Activated gamma-delta T cell treated with anti-CD3 and anti-CD28 coated beads, Interleukin-2, amount 50 U/mL, for 16 hours (primary cell): ENCODE results near the gene LRIT1.
"Not testable (repeated sequence)": the region's sequence is repeated elsewhere in the genome, so short reads cannot be mapped to it uniquely, and the experiment has no call there.

Experiments
- DNase-seq: peaks from one replicate; pipeline ENCODE4 v3.0.0-alpha.2; 2020; ENCODE audit warnings: low read depth

Gene LRIT1, protein sequence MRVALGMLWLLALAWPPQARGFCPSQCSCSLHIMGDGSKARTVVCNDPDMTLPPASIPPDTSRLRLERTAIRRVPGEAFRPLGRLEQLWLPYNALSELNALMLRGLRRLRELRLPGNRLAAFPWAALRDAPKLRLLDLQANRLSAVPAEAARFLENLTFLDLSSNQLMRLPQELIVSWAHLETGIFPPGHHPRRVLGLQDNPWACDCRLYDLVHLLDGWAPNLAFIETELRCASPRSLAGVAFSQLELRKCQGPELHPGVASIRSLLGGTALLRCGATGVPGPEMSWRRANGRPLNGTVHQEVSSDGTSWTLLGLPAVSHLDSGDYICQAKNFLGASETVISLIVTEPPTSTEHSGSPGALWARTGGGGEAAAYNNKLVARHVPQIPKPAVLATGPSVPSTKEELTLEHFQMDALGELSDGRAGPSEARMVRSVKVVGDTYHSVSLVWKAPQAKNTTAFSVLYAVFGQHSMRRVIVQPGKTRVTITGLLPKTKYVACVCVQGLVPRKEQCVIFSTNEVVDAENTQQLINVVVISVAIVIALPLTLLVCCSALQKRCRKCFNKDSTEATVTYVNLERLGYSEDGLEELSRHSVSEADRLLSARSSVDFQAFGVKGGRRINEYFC

DNA sequence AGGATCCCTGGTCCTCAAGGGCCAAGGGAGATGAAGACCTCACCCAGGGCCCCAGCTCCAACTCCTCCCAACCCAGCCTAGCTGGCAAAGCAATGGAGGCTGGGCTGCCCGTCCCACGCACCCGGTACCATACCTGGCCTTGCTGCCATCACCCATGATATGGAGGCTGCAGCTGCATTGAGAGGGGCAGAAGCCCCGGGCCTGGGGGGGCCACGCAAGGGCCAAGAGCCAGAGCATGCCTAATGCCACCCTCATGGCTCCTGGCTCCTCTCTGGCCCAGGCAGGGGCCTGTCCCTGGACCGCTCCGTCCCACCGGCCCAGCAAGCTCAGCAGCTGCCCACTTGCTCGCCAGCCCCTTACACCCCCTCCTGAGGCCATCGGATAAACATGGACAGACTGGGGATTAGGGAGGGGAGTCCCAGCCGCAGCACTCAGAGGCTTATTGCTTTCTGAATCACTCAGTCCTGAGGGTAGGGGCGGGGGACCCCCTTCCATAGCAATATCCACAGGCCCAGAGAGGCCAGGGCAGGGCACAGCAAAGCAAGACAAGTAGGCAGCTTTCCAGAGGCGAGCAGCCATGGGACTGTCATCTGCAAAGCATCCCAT, at the start of gene LRIT1:
LRIT1 (minus strand) TSS at position 362 of the 606 bp plus-strand sequence; CDS start at position 255, 107 bp downstream.
- no peak for DNase-seq

DNA sequence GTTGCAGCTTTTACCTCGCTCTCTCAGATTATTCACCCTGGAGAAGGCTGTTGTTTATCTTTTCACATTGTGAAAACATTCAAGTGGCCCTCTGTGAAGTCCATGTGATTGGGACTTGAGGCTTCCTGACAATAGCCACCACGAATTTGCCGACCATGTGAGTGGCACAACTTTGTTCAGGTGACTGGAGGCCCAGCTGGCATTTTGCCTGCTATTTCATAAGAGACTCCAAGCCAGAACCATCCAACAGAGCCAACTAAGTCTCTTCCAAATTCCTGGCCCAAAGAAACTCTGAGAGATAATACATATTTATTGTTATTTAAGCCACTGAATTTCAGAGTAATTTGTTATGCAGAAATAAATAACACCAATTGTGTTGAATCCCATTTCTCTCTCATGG, 48.9 kb upstream of the LRIT1 start:
- no peak for DNase-seq

DNA sequence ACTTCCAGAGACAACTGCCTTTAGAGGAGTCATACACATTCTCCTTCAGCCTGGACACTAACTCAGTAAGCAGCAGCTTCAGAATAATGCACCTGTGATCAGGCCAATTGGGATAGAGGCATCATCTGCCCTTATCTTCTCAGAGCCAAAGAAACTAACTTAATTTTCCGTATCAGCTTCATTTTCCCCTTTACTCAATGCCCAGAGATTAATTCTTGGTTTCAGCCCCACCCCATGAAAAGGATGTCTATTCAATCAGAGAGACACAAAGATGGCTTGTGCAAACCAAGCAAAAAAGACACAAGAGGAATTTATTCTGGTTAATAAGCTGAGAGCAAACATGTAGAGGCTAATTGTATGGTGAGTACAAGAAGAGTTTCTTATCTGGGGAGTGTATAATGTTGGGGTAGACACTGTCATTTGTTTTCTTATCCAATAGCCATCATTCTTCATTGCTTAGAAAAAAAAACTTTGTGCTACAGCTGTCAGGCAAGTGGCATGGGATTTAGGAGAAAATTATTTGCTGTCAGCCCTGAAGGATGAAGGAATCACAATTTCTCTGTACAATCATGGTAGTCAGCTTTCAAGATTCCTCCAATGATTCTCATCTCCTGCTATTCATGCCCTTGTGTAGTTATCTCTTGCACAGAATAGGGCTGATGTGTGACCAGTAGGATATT, 48.3 kb upstream of the LRIT1 start:
- DNase-seq = no peak

DNA sequence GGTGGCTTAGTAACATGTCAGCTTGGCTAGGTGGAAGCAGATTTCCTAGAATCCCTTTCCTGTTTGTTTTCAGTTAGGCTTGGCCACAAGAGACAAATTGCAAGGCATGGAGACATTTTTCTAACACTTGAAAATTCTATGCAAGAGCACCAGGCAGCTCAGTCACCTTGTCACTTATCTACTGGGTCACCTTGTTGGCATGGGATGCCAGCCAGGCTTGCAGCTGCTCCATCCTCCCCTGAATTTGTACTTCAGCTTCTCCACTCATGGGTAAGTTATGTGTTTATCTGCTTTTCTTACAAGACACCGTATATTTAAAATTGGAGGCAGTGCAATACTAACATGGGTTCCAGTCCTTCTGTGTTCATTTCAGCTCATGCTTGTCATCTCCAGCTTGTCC, 46.8 kb upstream of the LRIT1 start:
- no peak for DNase-seq

DNA sequence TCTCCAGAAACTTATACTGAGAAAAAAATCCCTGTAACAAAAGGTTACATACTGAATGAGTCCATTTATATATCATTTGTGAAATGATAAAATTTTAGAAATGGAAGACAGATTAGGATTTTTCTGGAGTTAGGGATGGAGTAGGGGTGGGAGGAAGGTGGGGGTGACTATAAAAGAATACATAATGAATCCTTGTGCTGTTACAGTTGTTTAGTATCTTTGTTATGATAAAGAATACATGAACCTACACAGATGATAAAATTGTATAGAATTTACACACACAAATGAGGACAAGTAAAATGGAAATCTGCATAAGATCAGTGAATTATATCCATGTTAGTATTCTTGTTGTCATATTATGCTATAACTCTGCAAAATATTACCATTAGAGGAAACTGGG, 45.3 kb upstream of the LRIT1 start:
- no peak for DNase-seq

DNA sequence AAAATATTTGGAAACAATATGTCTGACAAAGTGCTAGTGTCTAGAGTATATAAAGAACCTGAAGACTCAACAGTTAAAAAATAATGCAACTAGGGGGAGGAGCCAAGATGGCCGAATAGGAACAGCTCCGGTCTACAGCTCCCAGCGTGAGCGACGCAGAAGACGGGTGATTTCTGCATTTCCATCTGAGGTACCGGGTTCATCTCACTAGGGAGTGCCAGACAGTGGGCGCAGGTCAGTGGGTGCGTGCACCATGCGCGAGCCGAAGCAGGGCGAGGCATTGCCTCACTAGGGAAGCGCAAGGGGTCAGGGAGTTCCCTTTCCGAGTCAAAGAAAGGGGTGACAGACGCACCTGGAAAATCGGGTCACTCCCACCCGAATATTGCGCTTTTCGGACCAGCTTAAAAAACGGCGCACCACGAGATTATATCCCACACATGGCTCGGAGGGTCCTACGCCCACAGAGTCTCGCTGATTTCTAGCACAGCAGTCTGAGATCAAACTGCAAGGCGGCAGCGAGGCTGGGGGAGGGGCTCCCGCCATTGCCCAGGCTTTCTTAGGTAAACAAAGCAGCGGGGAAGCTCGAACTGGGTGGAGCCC, 38.6 kb upstream of the LRIT1 start:
- DNase-seq = not testable (repeated sequence)

DNA sequence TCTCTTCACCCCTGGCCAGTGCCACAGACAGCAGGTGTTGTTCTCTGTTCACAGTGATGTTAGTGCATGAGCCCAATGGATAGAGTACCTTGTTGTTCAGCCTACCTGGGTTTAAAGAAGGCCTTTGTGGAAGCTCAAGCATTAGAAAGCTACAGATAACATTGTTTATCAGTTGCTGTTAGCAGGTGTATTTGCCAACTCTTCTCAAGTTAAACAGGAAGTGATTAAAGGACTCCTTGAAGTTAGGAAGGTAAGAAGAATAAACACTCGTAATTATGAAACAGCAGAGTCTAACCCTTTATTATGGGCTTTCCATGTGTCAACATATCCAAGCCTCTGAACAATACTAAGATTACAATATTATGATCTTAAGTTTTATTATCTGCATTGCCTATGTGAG, 29.4 kb upstream of the LRIT1 start:
- DNase-seq = no peak

DNA sequence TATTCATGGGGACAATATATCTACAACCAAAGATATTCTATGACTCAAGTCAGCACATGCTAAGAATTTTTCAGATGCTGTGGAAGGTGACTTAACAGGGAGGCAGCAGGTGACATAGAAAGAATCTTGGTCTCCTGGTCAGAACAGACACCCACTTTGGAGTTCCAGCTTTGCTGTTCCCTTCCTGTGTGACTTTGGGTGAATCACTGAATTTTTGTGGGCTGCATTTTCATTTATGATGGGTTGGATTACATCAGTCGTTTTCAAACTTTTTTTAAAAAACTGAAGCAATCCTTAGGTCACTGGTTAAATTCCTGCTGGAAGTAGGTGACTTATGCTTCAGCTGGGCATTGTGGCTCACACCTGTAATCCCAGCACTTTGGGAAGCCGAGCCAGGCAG, 28.4 kb upstream of the LRIT1 start:
- DNase-seq = no peak

DNA sequence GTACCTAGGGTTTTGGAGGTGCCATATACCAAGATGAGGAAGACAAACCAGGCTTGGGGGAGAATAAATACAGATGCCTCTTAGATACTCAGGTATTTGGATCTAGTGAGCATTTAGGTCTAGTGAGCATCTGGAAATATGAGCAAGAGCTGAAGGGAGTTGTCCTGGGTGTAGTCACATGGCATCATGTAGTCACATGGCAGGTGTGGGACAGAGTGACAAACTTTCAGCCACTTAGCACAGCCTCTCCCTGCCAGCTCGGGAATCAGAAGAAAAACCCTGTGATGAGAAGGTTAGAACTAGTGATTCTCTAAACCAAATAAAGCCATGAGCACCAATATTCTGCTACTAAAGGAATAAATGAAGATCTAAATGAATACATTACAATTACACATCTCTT, 27.8 kb upstream of the LRIT1 start:
- DNase-seq = no peak

DNA sequence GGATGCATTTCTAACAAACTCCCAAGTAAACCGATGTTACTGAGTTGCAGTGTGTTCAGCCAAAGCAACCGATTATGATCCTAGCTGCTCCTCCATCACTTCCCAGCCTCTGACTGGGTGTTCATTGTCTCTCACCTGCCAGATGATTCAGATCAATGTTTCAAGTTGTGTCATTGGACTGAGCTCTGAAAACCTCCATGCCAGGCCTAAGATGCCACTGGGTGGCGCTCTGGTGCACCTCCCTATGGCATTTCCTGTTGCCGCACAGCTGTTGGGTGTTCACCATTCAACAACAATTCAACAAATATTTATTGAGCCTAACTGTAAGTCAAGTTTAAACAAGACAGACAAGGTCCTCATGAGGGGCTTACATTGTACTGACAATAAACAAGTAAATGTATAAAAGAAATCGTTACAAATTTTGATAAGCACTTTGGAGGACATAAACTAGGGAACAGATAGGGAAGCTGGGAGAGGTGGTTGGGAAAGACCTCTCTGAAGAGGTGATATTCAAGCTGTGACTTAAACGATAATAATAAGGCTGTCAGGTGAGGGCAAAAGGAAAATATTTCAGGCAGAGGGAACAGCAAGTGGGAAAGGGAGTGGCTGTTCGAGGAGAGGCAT, 26.3 kb upstream of the LRIT1 start:
- peak; percentile 49 for DNase-seq

DNA sequence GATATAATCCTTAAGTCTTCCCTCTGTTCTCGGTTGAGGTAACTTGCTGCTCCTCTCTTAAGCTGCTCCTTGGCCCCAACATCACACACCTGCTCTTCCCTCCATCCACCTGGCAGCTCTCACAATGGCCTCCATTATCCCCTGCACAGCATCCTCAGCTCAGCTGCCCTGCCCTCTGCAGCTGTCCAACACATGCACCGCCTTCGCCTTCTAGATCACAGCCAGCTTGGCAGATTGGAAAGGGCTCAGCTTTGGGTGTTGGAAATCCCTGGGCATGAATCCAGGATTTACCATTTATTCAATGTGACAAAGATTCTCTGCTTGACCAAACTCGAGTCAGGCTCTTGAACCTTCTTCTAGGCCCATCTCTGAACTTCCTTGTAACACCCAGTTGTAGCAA, 24.1 kb upstream of the LRIT1 start:
- DNase-seq = no peak

DNA sequence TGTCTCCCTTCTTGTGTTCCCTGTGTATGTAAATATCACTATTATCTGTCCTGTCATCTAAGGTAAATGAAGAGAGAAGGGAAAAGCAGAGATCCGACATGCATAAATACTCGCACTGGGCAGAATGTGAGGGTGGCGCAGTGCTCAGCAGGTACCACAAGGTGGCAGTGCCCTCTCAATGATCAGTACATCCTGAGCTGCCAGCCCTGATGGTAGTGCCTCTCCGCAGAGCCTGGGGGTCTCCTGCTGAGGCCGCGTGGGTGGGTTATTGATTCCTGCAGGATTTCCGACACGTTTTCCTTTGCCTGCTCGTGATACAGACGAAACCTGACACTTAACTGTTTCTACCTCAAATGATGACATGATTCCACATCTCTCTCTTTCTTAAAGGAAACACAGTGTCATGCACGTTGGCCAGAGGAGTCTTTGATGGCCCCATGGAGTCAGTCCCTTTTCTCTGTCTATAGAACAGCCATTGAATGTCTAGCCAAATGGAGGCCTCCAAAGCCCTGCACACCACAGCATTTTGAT, 23.3 kb upstream of the LRIT1 start:
- DNase-seq = peak; percentile 57

DNA sequence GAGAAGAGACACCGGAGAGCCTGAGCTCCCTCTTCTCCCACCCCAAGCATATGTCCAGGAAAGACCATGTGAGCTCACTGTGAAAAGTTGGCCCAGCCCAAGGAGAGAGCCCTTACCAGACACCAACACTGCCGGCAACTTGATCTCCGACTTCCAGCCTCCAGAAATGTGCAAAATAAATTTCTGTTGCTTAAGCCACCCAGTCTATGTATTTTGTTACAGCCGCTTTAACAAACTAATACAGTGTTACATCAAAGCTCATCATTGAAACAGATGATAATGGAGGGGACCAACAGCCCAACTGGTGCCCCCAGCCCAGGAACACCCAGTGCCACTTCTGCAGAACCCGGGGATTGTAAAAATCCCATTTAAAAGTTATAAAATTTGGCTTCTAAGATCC, 22.4 kb upstream of the LRIT1 start:
- DNase-seq = no peak

DNA sequence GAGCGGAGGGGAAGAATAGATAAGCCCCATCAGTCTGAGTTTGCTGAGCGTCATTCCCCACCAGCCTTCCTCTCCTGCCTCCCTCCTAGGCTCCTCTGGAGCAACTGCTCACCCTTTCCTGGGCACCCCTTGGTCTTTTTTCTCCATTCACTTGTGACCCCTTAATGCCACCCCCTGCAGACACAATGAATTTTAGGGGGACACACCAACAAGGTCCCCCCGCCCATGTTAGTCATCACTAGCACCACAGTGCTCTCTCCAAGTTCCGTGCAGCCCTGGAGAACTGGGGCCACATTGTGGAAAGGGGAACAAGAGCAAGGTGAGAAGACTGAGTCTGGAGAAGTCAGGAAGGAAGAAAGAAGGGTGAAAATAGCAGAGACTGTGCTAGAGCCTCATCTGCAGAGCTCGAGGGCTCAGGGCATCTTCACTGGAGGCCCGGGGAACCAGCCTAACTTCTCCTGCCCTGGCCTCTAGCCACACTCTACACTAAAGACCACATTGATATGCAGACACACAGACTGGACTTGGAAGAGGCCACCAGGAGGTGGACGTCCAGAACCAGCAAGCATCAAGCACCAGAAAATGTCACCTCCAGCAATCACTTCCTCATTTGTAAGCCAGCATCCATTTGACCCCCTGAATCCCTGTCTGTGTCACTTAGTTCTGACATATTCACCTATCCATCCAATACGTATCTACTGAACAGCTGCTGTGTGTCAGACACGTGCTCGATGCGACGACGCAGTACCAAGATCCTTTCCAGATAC, 21.0 kb upstream of the LRIT1 start:
- DNase-seq = no peak

DNA sequence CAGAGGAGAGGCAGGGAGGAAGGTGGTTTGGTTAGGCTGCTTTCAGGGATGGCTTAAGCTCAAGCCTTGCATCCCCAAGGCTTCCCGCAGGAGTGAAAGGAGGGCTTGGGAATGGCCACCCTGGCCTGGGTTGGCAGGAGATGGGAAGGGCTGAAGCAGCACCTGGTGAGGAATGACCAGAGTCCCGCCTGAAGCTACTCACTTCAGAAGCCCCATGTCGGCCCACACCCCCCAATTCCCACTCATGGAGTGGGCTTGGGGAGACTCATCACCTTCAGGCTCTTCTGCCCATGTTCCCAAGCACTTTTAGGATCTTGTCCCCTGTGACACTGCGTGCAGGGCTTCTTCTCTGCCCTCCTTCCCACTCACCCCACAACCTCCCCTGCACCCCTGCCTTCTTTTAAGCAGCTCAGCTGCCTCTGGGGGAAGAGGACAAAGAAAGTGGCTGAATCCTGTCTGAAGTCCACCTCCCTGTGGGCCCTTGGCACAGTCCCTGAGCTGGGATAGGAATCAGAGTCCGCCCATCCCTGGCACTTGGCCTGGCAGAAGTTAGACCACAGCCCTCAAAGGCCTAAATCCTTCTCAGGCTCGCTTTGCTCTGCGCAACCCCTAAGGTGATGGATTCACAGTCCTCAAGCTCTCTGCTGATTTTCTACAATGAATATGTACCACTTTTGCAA, 20.0 kb upstream of the LRIT1 start:
- DNase-seq = no peak

DNA sequence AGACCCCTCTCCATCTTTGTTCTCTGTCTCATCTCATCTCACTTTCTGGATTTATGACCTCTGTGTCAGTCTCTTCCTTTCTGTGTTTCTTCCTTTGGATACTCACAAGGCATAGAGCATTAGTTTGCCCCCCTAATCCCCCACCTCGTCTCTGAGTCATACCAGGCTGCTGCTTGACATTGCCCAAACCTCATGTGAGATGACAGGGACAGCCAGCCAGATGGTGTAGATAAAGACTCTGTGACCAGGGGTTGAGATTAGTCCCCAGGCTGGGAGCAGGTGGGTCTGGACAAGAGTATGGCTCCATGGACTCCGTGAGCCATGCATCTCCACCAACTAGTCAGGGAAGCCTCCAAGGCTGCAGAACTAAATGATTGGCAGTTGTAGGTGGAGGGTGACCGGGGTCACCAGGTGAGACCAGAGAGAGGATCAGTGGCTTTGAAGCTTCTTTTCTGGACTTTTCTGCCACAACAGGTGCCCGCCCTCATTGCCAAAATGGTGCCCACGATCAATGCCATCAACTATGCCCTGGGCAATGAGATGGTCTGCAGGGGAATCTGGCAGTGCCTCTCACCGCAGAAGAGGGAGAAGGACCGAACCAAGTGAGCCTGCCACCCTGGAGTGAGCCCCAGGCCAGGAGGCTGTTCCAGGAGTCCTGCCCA, 16.8 kb upstream of the LRIT1 start:
- DNase-seq = no peak

DNA sequence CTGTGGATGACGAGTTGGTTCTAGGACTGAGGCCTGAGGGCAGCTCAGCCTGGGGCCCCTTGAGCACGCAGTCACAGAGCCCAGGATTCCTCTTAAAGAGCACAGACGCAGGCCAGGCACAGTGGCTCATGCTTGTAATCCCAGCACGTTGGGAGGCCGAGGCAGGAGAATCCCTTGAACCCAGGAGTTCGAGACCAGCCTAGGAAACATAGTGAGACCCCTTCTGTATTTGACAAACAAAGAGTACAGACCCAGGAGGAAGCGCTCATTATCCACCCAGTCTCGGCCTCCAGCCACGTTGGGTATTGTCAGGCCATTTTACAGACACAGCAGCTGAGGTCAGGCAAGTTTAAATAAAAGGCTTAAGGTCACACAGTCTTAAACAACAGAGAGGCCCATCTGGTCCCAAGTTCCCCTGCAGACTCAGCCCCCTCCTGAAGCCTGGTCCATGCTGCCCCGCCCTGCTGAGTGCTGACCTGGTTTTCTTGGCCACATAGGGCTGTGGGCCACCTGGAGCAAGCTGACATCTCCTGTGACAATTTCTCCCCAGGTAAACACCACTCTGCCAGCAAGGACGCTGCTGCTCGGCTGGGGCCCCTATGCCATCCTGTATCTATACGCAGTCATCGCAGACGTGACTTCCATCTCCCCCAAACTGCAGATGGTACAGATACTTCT, 16.1 kb upstream of the LRIT1 start:
- no peak for DNase-seq

DNA sequence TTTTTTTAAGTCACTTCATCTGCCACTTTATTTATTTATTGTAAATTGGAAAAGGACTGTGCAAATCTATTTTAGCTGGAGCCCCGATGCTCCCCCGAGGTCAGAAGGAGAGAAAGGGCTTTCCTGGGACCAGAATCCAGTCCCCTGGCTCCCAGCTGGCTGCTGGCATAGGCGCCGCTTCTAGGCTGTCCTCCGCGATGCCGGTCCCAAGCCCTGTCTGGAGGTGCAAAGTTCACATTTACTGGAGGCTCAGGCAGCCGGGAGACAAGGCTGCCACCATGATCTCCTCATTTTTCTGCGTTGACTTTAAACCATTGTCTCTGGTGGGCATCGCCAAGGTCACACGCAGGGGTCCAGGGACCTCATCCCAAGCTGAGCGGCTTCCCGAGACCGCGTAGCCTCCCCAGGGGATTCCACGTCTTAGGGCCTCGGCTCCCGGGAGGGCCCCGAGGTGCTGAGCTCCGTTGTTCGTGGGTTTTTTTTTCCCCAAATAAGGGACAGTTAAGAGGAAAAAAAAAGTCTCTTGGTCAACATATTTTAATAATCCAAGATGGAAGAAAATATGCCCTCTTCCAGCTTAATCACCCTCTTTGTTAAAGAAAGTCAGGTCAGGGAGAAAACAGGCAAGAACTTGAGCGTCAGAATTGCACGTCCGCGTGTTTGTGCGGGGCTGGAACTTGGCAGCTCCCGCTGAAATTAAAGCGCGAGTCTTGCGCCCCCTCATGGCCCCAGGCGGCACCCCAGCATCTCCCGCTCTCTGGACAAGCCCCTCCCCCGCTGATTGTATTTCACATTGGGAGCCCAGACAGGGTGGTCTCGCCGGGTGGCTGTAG, 15.4 kb upstream of the LRIT1 start:
- no peak for DNase-seq
